ENCODE data around the gene EPB41L2. TPM values are rescaled to one million over a fixed set of nuclear protein-coding genes. Genes with fewer than 3 reads are reported as not detected.
"Not testable (repeated sequence)": the region's sequence is repeated elsewhere in the genome, so short reads cannot be mapped to it uniquely, and the experiment has no call there.

The EPB41L2 gene
- total and polyA plus RNA-seq, 2 experiments from 2014 or later, result 27.4 to 35.8 TPM

DNA sequence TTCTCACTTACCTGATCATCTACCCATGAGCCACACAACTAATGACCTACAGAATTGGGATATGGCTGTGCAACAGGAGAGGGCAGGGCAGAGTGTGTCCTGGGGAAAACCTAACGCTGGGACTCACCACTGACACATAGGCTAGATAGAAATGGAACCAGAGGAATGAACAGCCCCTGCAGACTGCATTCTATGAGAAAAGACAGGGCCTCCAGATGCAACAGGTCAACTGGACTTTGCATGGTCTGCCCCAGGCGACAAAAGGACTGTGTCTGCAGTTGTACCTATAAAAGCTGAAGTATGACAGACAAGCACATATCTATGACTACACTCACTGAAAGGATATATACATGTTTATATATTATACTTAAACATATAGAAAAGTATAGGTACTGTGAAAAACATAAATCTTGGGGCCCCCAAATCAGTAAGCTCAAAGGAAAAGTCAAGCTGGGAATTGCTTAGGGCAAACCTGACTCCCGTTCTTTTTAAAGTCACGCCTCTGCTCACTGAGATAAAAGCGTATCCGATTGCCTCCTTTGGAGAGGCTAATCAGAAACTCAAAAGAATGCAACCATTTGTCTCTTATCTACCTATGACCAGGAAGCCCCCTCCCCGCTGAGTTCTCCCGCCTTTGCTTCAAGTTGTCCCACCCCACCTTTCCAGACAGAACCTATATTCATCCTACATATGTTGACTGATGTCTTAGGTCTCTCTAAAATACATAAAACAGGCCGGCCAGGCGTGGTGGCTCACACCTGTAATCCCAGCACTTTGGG, 68.5 kb downstream of the EPB41L2 start:
- H3K27ac ChIP-seq, result no peak overlapping the region
- no peaks in the 10 kb centered on the region for H3K9me2 ChIP-seq (replicated peaks; ENCODE audit: insufficient read depth)
- no peak for DNase-seq (ENCODE audit: low spot score)
- H3K4me3 ChIP-seq, result no peak overlapping the region
- H3K9me3 ChIP-seq (ENCODE audit: low read depth), result no peaks in the 10 kb centered on the region
- H2AFZ ChIP-seq, result no peak overlapping the region
- H3K79me2 ChIP-seq, result peaks cover 71% of the 10 kb centered on the region
- no peaks in the 10 kb centered on the region for H3K36me3 ChIP-seq (replicated peaks; ENCODE audit: insufficient read depth, low read depth)
- H3K27me3 ChIP-seq, result no peaks in the 10 kb centered on the region
- WGBS (ENCODE audit: low lambda C conversion rate, missing lambda C conversion rate), result 63% methylated on average over 10 of the region's 10 CpGs
- no peaks in the 10 kb centered on the region for H4K20me1 ChIP-seq (ENCODE audit: insufficient read depth, poor library complexity, severe bottlenecking)
- TF ChIP-seq EZH2 (IDR thresholded peaks at IDR 0.05; ENCODE audit: borderline replicate concordance) (no peak), EZH2phosphoT487 (IDR thresholded peaks at IDR 0.05; ENCODE audit: low read depth, severe bottlenecking, unreplicated experiment) (no peak)
- TF ChIP-seq, protein P1, sequence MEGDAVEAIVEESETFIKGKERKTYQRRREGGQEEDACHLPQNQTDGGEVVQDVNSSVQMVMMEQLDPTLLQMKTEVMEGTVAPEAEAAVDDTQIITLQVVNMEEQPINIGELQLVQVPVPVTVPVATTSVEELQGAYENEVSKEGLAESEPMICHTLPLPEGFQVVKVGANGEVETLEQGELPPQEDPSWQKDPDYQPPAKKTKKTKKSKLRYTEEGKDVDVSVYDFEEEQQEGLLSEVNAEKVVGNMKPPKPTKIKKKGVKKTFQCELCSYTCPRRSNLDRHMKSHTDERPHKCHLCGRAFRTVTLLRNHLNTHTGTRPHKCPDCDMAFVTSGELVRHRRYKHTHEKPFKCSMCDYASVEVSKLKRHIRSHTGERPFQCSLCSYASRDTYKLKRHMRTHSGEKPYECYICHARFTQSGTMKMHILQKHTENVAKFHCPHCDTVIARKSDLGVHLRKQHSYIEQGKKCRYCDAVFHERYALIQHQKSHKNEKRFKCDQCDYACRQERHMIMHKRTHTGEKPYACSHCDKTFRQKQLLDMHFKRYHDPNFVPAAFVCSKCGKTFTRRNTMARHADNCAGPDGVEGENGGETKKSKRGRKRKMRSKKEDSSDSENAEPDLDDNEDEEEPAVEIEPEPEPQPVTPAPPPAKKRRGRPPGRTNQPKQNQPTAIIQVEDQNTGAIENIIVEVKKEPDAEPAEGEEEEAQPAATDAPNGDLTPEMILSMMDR (IDR thresholded peaks at IDR 0.05; ENCODE audit: poor library complexity), result no peak
- H3K4me2 ChIP-seq, result no peak overlapping the region
- H3K4me1 ChIP-seq (ENCODE audit: insufficient read depth), result peaks cover 27% of the 10 kb centered on the region

DNA sequence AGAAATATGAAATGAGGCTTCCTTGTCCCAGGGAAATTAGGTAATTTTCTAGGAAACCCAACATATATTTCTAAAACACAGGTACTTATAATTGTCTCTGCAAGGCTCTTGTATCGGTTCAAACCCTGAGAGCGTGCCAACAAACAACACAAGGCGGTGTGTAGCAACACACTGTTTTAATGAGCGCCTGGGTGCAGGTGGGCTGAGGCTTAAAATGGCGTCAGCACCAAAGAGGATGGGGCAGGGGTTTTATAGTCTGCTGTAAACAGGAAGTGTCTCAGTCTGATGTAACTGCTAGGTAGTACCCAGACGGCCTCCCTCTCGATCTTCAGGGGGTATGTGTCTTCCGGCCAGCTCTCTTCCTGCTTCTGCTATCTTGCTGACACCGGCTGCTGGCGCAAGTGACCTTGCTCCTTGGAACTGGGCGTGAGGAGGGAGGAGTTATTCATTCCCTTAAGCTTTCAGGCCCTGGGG, 69.7 kb downstream of the EPB41L2 start:
- Histone ChIP-seq H4K20me1 (ENCODE audit: insufficient read depth, poor library complexity, severe bottlenecking) (no peaks in the 10 kb centered on the region), H3K9me2 (replicated peaks; ENCODE audit: insufficient read depth) (no peaks in the 10 kb centered on the region), H3K4me2 (no peak overlapping the region), H3K4me1 (ENCODE audit: insufficient read depth) (peaks cover 27% of the 10 kb centered on the region), H3K79me2 (peaks cover 61% of the 10 kb centered on the region), H2AFZ (no peak overlapping the region), H3K36me3 (replicated peaks; ENCODE audit: insufficient read depth, low read depth) (no peaks in the 10 kb centered on the region), H3K9me3 (ENCODE audit: low read depth) (no peaks in the 10 kb centered on the region), H3K27me3 (no peaks in the 10 kb centered on the region), H3K4me3 (no peak overlapping the region), H3K27ac (peak overlapping the region; percentile 35)
- 83% methylated on average over 11 of the region's 11 CpGs for WGBS (ENCODE audit: low lambda C conversion rate, missing lambda C conversion rate)
- no peak for DNase-seq (ENCODE audit: low spot score)
- TF ChIP-seq, protein P1 (IDR thresholded peaks at IDR 0.05; ENCODE audit: poor library complexity), result no peak
- TF ChIP-seq EZH2 (IDR thresholded peaks at IDR 0.05; ENCODE audit: borderline replicate concordance) (no peak), EZH2phosphoT487 (IDR thresholded peaks at IDR 0.05; ENCODE audit: low read depth, severe bottlenecking, unreplicated experiment) (no peak)

DNA sequence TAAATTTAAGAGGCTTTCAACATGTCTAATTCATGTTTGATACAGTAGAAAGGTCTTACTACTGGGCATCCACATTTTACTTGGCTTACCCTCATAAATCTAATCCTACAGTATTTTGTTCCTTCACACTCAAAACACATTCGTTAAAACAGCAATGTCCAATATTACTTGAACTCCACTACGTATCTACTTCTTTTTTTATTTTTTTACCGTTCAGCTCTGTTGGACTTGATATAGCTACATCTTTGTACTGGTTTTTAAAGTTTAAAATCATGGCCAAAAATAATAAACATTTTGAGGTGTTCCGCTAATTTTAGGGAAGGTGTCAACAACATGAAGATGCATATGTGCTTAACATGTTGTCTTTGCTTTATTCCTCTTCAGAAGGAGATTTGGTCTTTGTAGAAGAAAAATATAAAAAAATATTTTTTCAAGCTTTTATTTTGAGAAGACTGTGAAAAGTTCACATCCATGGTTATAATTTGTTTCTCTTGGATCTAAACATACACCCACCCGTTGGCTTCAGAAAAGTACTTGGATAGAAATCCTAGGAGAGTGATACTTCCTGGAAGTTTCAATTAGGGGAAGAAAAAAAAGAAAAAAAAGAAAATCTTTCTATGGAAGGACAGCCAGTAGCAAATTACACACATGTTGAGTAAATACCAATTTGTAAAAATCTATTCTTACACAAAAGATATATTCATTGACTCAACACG, 71.5 kb downstream of the EPB41L2 start:
- Histone ChIP-seq H3K79me2 (peaks cover 61% of the 10 kb centered on the region), H3K27ac (no peak overlapping the region), H3K9me3 (ENCODE audit: low read depth) (no peaks in the 10 kb centered on the region), H2AFZ (no peak overlapping the region), H3K4me2 (no peak overlapping the region), H3K27me3 (no peaks in the 10 kb centered on the region), H3K4me1 (ENCODE audit: insufficient read depth) (peaks cover 17% of the 10 kb centered on the region), H3K36me3 (replicated peaks; ENCODE audit: insufficient read depth, low read depth) (no peaks in the 10 kb centered on the region), H3K4me3 (no peak overlapping the region), H4K20me1 (ENCODE audit: insufficient read depth, poor library complexity, severe bottlenecking) (no peaks in the 10 kb centered on the region), H3K9me2 (replicated peaks; ENCODE audit: insufficient read depth) (no peaks in the 10 kb centered on the region)
- 90% methylated on average over 6 of the region's 6 CpGs for WGBS (ENCODE audit: low lambda C conversion rate, missing lambda C conversion rate)
- no peak for DNase-seq (ENCODE audit: low spot score)
- TF ChIP-seq, protein P1 (IDR thresholded peaks at IDR 0.05; ENCODE audit: poor library complexity), result no peak
- no peak for TF ChIP-seq EZH2phosphoT487 (IDR thresholded peaks at IDR 0.05; ENCODE audit: low read depth, severe bottlenecking, unreplicated experiment)
- TF ChIP-seq EZH2 (IDR thresholded peaks at IDR 0.05; ENCODE audit: borderline replicate concordance), result no peak

DNA sequence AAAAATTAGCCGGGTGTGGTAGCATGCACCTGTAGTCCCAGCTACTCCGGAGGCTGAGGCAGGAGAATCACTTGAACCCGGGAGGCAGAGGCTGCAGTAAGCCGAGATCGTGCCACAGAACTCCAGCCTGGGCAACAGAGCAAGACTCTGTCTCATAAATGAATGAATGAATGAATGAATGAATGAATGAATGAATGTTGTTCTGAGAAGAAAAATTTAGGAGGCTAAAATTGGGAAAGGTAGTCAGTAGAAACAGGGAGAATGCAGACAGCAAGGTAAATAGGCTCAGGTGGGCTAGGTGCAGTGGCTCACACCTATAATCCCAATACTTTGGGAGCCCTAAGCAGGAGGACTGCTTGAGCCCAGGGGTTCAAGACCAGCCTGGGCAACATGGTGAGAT, 75.5 kb downstream of the EPB41L2 start:
- not testable (repeated sequence) for H3K4me2 ChIP-seq

More for the DNA sequence above, 75.5 kb downstream of the EPB41L2 start:
- not testable (repeated sequence) for H3K36me3 ChIP-seq (replicated peaks; ENCODE audit: insufficient read depth, low read depth); H3K9me2 ChIP-seq (replicated peaks; ENCODE audit: insufficient read depth); H3K27ac ChIP-seq; H2AFZ ChIP-seq; H3K9me3 ChIP-seq (ENCODE audit: low read depth); H4K20me1 ChIP-seq (ENCODE audit: insufficient read depth, poor library complexity, severe bottlenecking); DNase-seq (ENCODE audit: low spot score); H3K27me3 ChIP-seq; H3K4me3 ChIP-seq; H3K4me1 ChIP-seq (ENCODE audit: insufficient read depth)
- H3K79me2 ChIP-seq, result peaks cover 65% of the 10 kb centered on the region
- 94% methylated on average over 5 of the region's 5 CpGs for WGBS (ENCODE audit: low lambda C conversion rate, missing lambda C conversion rate)
